PC-9 (cell line): ENCODE data around the gene PRCC. TPM values are rescaled to one million over a fixed set of nuclear protein-coding genes. Genes with fewer than 3 reads are reported as not detected.

ENCODE experiments used
- BruUV-seq: library from RNA; stranded (reverse); fragments of 400-500 nt; replicated peaks from 2 replicates; lab custom pipeline; 2021; lab: Mats Ljungman, UMichigan
- CTCF ChIA-PET: fragments of 300-600 bp; sonication (Branson Sonifier 250); formaldehyde crosslinking; loops from one replicate; lab custom pipeline; 2022; ENCODE audit warnings: antibody characterized with exemption; lab: Charles Lee
- POLR2A ChIA-PET: fragments of 300-600 bp; sonication (Branson Sonifier 250); formaldehyde crosslinking; loops from one replicate; lab custom pipeline; 2022; ENCODE audit warnings: antibody characterized with exemption; ENCODE audit not compliant: unreplicated experiment; lab: Charles Lee
- DNase-seq, 2 experiments: peaks; one replicate each; pipeline versions ENCODE4 v3.0.0 to v3.0.0-alpha.2; 2015 to 2022; ENCODE audit warnings: mixed read lengths in 1 of 2
- H2AFZ ChIP-seq: fragments of 200-600 bp; sonication (generic); 2 replicates; pipeline ENCODE4 v1.8.1; 2017; ENCODE audit warnings: antibody characterized with exemption
- H3F3A ChIP-seq: fragments of 200-600 bp; sonication (generic); 2 replicates; pipeline ENCODE4 v1.8.1; 2017; ENCODE audit warnings: antibody characterized with exemption, mild to moderate bottlenecking, low read depth; ENCODE audit not compliant: insufficient read depth
- H3K27ac ChIP-seq: fragments of 200-600 bp; sonication (generic); 2 replicates; pipeline ENCODE4 v1.6.1; 2016; ENCODE audit warnings: mixed run types
- H3K27me3 ChIP-seq: fragments of 200-600 bp; sonication (generic); 2 replicates; pipeline ENCODE4 v1.6.1; 2016; ENCODE audit warnings: low read depth, mixed run types; ENCODE audit not compliant: insufficient read depth
- H3K36me3 ChIP-seq: fragments of 200-600 bp; sonication (generic); 2 replicates; pipeline ENCODE4 v1.6.1; 2016; ENCODE audit warnings: low read depth, mixed run types
- H3K4me1 ChIP-seq: fragments of 200-600 bp; sonication (generic); replicated peaks from 2 replicates; pipeline ENCODE4 v1.6.1; 2016; ENCODE audit warnings: mixed run types; ENCODE audit not compliant: insufficient read depth
- H3K4me2 ChIP-seq: fragments of 200-600 bp; sonication (generic); 2 replicates; pipeline ENCODE4 v1.6.1; 2017; ENCODE audit warnings: mixed run types
- H3K4me3 ChIP-seq: fragments of 200-600 bp; sonication (generic); 2 replicates; pipeline ENCODE4 v1.6.1; 2016; ENCODE audit warnings: mixed run types
- H3K79me2 ChIP-seq: fragments of 200-600 bp; sonication (generic); 2 replicates; pipeline ENCODE4 v1.6.1; 2017; ENCODE audit warnings: low read depth, mixed run types
- H3K9me2 ChIP-seq: fragments of 200-600 bp; sonication (generic); 2 replicates; pipeline ENCODE4 v1.8.1; 2017; ENCODE audit warnings: mild to moderate bottlenecking; ENCODE audit not compliant: insufficient read depth
- H3K9me3 ChIP-seq: fragments of 200-600 bp; sonication (generic); 2 replicates; pipeline ENCODE4 v1.8.1; 2016; ENCODE audit warnings: low read depth; ENCODE audit not compliant: insufficient read depth
- H4K20me1 ChIP-seq: fragments of 200-600 bp; sonication (generic); 2 replicates; pipeline ENCODE4 v1.8.1; 2017; ENCODE audit not compliant: insufficient read depth
- EZH2 ChIP-seq: fragments of 200-600 bp; sonication (generic); IDR thresholded peaks from 2 replicates; pipeline ENCODE4 v1.8.0; 2017; ENCODE audit warnings: antibody characterized with exemption, low read depth
- intact Hi-C: fragments of 100-400 bp; cut with micrococcal nuclease; formaldehyde crosslinking; loops from one replicate; pipeline ENCODE4 v1.10.0; 2022; ENCODE audit not compliant: unreplicated experiment
- total RNA-seq: library from RNA; stranded (reverse); gene quantifications from 2 replicates; pipeline ENCODE4 v1.2.3, GENCODE V29; 2021
- TF ChIP-seq, protein P1 (sequence below): fragments of 200-600 bp; sonication (generic); conservative IDR thresholded peaks from 2 replicates; pipeline ENCODE4 v1.6.1; 2017; ENCODE audit warnings: mixed run types, antibody characterized with exemption, mild to moderate bottlenecking, moderate library complexity

The PRCC gene
- total RNA-seq, 1 experiment from 2014 or later, result 56.6 TPM

DNA sequence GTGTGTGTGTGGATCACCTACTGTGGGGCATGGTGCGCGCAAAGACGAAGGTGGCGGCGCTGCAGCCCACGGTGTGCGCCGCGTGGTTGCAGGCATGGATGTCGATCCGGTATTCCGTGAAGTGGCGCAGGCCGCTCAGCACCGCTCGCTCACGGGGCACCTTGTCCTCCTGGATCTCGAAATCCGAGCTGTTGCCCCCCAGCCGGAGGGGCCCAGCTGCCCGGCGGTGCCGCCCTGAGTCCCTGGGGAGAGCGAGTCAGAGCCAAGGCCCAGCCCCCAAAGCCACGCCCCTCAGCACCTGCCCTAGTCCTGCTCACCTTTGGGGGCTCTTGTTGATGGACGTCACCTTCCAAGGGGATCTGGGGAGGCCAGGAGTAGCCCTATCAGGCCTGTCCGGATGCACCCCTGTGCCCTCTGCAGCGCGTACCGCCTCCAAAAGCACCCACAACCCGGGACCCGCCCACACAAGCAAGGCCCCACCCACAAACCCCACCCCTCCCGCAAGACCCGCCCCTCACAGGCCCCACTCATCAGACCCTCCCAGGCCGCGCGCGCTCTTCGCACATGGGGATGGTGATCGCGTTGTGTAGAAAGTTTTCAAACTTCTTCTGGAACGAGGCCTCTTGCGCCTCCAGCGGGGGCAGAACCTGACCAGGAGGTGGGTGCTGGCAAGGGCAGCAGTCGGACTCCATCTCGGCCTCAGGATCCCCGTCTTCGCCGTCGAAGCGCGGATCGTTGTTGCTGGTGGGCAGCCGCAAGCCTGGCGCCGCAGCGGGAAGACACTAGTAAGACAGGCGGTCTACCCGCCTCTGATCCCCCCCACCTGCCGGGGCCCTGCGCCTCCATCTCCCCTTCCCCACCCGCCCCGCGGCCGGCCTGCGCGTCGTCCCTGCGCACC lies 78.0 kb downstream of the PRCC start:
- Histone ChIP-seq H4K20me1 (no peaks in the 10 kb centered on the region; the same call in 1 of the 2 replicates), H3K9me2 (no peaks in the 10 kb centered on the region), H3K27ac (no peak overlapping the region), H3K79me2 (no peaks in the 10 kb centered on the region), H3K4me2 (no peak overlapping the region), H3K4me3 (no peak overlapping the region), H3K27me3 (peaks cover 27% of the 10 kb centered on the region; the same call in 1 of the 2 replicates), H3K9me3 (no peaks in the 10 kb centered on the region), H3K4me1 (no peaks in the 10 kb centered on the region), H2AFZ (no peak overlapping the region), H3K36me3 (no peaks in the 10 kb centered on the region), H3F3A (no peaks in the 10 kb centered on the region)
- CTCF ChIA-PET, result interaction anchor here (0.5 kb wide), 1 partner anchor 470 kb away, joined by 5 read pairs; no protein-coding TSS in a partner anchor
- TF ChIP-seq EZH2, result no peak
- TF ChIP-seq, protein P1, sequence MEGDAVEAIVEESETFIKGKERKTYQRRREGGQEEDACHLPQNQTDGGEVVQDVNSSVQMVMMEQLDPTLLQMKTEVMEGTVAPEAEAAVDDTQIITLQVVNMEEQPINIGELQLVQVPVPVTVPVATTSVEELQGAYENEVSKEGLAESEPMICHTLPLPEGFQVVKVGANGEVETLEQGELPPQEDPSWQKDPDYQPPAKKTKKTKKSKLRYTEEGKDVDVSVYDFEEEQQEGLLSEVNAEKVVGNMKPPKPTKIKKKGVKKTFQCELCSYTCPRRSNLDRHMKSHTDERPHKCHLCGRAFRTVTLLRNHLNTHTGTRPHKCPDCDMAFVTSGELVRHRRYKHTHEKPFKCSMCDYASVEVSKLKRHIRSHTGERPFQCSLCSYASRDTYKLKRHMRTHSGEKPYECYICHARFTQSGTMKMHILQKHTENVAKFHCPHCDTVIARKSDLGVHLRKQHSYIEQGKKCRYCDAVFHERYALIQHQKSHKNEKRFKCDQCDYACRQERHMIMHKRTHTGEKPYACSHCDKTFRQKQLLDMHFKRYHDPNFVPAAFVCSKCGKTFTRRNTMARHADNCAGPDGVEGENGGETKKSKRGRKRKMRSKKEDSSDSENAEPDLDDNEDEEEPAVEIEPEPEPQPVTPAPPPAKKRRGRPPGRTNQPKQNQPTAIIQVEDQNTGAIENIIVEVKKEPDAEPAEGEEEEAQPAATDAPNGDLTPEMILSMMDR, result no peak
- DNase-seq, result no peak
- POLR2A ChIA-PET, result no interaction called here
- BruUV-seq, result no TSS peak
- intact Hi-C loops, result no loop called here

DNA sequence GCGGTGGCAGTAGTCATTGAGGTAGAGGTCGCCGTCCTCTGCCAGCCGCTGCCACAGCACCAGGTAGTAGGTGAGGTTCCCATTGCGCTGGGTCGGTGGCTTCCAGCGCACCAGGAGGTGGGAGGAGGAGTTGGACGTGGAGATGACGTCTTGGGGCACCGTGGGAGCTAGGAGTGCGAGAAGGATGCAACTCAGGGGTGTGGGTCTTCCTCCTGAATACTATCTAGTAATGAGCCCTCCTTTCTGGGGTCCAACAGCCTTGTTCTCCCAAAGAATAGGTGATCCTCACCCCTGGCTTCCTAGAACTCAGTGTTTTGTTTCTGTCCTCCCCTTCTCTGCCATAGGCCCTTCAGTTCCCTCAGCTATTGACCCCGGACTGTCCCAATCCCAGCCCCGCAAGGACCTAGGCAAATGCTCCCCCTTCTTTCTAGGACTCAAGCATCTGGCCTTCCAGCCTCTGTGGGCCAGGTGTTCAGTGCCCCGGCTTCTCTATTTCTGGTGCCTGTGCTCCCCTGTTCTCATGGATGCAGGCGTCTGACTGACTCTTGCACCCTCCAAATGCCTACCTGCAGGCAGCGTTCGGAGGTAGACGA lies 78.7 kb downstream of the PRCC start:
- Histone ChIP-seq H3K27ac (no peak overlapping the region), H3K27me3 (peaks cover 27% of the 10 kb centered on the region; the same call in 1 of the 2 replicates), H2AFZ (no peak overlapping the region), H3K9me2 (no peaks in the 10 kb centered on the region), H4K20me1 (no peaks in the 10 kb centered on the region; the same call in 1 of the 2 replicates), H3K9me3 (no peaks in the 10 kb centered on the region), H3K36me3 (no peaks in the 10 kb centered on the region), H3F3A (no peaks in the 10 kb centered on the region), H3K4me2 (no peak overlapping the region), H3K4me1 (no peaks in the 10 kb centered on the region), H3K4me3 (no peak overlapping the region), H3K79me2 (no peaks in the 10 kb centered on the region)
- no peak for TF ChIP-seq EZH2
- TF ChIP-seq, protein P1, result no peak
- BruUV-seq, result no TSS peak
- intact Hi-C loops, result no loop called here
- CTCF ChIA-PET, result interaction anchor here (0.5 kb wide), 2 partner anchors 29 to 470 kb away, joined by 4 to 5 read pairs; no protein-coding TSS in a partner anchor
- POLR2A ChIA-PET, result no interaction called here
- DNase-seq, result no peak

- Histone ChIP-seq H3K9me2 (no peaks in the 10 kb centered on the region), H3K36me3 (no peaks in the 10 kb centered on the region), H3K4me2 (no peak overlapping the region), H2AFZ (no peak overlapping the region), H4K20me1 (no peaks in the 10 kb centered on the region; the same call in 1 of the 2 replicates), H3K27me3 (peaks cover 23% of the 10 kb centered on the region; the same call in 1 of the 2 replicates), H3K27ac (no peak overlapping the region), H3K79me2 (no peaks in the 10 kb centered on the region), H3K4me3 (no peak overlapping the region), H3K9me3 (no peaks in the 10 kb centered on the region), H3K4me1 (no peaks in the 10 kb centered on the region), H3F3A (no peaks in the 10 kb centered on the region)
- DNase-seq, result no peak
- ChIA-PET POLR2A (no interaction called here), CTCF (interaction anchor here (0.5 kb wide), 1 partner anchor 29 kb away, joined by 4 read pairs; no protein-coding TSS in a partner anchor)
- intact Hi-C loops, result no loop called here
- TF ChIP-seq, protein P1, result no peak
- TF ChIP-seq EZH2, result no peak
- BruUV-seq, result no TSS peak
Observed at GRCh38 chr1:156846643-156847042, 79.3 kb downstream of the PRCC start.
